Gastroesophageal sphincter (tissue), 3 donors: ENCODE results near the gene RNF113B.

ENCODE experiments used
- CTCF ChIP-seq, 4 experiments: fragments of 200-600 bp in 2 of 4; fragments of 450-650 bp in 2 of 4; sonication (generic) in 1 of 4; IDR thresholded peaks; one replicate each; pipeline ENCODE4 v1.5.1; 2017 to 2019; ENCODE audit warnings: antibody characterized with exemption in 4 of 4, mild to moderate bottlenecking in 2 of 4, moderate library complexity in 2 of 4
- POLR2AphosphoS5 ChIP-seq: sonication (generic); formaldehyde crosslinking; IDR thresholded peaks from one replicate; pipeline ENCODE4 v1.6.1; 2017; ENCODE audit warnings: antibody characterized with exemption

- no peak for TF ChIP-seq CTCF (IDR thresholded peaks at IDR 0.05)
- TF ChIP-seq POLR2AphosphoS5 = no peak
Measured at GRCh38 chr13:98182153-98182552, 5.1 kb upstream of the RNF113B start.
